Measurements from ENCODE around the gene OSBPL10.

Gene OSBPL10

GRCh38 chr3:31614162-31614921, 366.7 kb downstream of the OSBPL10 start:
- peak; percentile 30 for DNase-seq (ENCODE audit: low spot score)

GRCh38 chr3:31613654-31614053, 367.4 kb downstream of the OSBPL10 start:
- DNase-seq (ENCODE audit: low spot score): no peak

- DNase-seq (ENCODE audit: low spot score): no peak
Measured at GRCh38 chr3:31613177-31613576, 367.9 kb downstream of the OSBPL10 start.
